ENCODE results near the gene SLC24A3. TPM values are rescaled to one million over a fixed set of nuclear protein-coding genes. Genes with fewer than 3 reads are reported as not detected.

The SLC24A3 gene
- total RNA-seq, 1 experiment from 2014 or later, result not detected

- no peak for DNase-seq (ENCODE audit: low spot score)
Measured at GRCh38 chr20:19423097-19423899, 210.9 kb downstream of the SLC24A3 start.

- no peak for DNase-seq (ENCODE audit: low spot score)
Measured at GRCh38 chr20:19423900-19424620, 211.6 kb downstream of the SLC24A3 start.

GRCh38 chr20:19426356-19426755 lies 213.9 kb downstream of the SLC24A3 start:
- DNase-seq (ENCODE audit: low spot score), result no peak

- no peak for DNase-seq (ENCODE audit: low spot score)
Measured at GRCh38 chr20:19427480-19427879, 215.0 kb downstream of the SLC24A3 start.

- no peak for DNase-seq (ENCODE audit: low spot score)
Measured at GRCh38 chr20:19427913-19428312, 215.5 kb downstream of the SLC24A3 start.

- no peak for DNase-seq (ENCODE audit: low spot score)
Measured at GRCh38 chr20:19428324-19428723, 215.9 kb downstream of the SLC24A3 start.

- no peak for DNase-seq (ENCODE audit: low spot score)
Measured at GRCh38 chr20:19429538-19429937, 217.1 kb downstream of the SLC24A3 start.

GRCh38 chr20:19430641-19431315 lies 218.3 kb downstream of the SLC24A3 start:
- no peak for DNase-seq (ENCODE audit: low spot score)

GRCh38 chr20:19431316-19431700 lies 218.9 kb downstream of the SLC24A3 start:
- DNase-seq (ENCODE audit: low spot score), result no peak

- DNase-seq (ENCODE audit: low spot score), result no peak
Measured at GRCh38 chr20:19431906-19432305, 219.5 kb downstream of the SLC24A3 start.

- DNase-seq (ENCODE audit: low spot score), result no peak
Measured at GRCh38 chr20:19433371-19434350, 221.2 kb downstream of the SLC24A3 start.

- DNase-seq (ENCODE audit: low spot score), result no peak
Measured at GRCh38 chr20:19435316-19435715, 222.9 kb downstream of the SLC24A3 start.

- DNase-seq (ENCODE audit: low spot score), result no peak
Measured at GRCh38 chr20:19435821-19436220, 223.4 kb downstream of the SLC24A3 start.

GRCh38 chr20:19438488-19438887 lies 226.0 kb downstream of the SLC24A3 start:
- no peak for DNase-seq (ENCODE audit: low spot score)

GRCh38 chr20:19440660-19441527 lies 228.5 kb downstream of the SLC24A3 start:
- DNase-seq (ENCODE audit: low spot score), result no peak

GRCh38 chr20:19446246-19446645 lies 233.8 kb downstream of the SLC24A3 start:
- no peak for DNase-seq (ENCODE audit: low spot score)

- no peak for DNase-seq (ENCODE audit: low spot score)
Measured at GRCh38 chr20:19448632-19449031, 236.2 kb downstream of the SLC24A3 start.

GRCh38 chr20:19449051-19449450 lies 236.6 kb downstream of the SLC24A3 start:
- no peak for DNase-seq (ENCODE audit: low spot score)

GRCh38 chr20:19451231-19451922 lies 238.9 kb downstream of the SLC24A3 start:
- DNase-seq (ENCODE audit: low spot score), result no peak

- no peak for DNase-seq (ENCODE audit: low spot score)
Measured at GRCh38 chr20:19451923-19452295, 239.5 kb downstream of the SLC24A3 start.
